Colon (tissue), 2 donors: ENCODE results near the gene RBSN.
"Not testable (repeated sequence)": the region's sequence is repeated elsewhere in the genome, so short reads cannot be mapped to it uniquely, and the experiment has no call there.

Experiments
- FAIRE-seq: peaks from 2 replicates; lab custom pipeline; 2012; peaks lifted over from hg19 to GRCh38; lab: Jason Lieb, UNC
- donor health status: control.
- donor health status: control.

Gene RBSN

DNA sequence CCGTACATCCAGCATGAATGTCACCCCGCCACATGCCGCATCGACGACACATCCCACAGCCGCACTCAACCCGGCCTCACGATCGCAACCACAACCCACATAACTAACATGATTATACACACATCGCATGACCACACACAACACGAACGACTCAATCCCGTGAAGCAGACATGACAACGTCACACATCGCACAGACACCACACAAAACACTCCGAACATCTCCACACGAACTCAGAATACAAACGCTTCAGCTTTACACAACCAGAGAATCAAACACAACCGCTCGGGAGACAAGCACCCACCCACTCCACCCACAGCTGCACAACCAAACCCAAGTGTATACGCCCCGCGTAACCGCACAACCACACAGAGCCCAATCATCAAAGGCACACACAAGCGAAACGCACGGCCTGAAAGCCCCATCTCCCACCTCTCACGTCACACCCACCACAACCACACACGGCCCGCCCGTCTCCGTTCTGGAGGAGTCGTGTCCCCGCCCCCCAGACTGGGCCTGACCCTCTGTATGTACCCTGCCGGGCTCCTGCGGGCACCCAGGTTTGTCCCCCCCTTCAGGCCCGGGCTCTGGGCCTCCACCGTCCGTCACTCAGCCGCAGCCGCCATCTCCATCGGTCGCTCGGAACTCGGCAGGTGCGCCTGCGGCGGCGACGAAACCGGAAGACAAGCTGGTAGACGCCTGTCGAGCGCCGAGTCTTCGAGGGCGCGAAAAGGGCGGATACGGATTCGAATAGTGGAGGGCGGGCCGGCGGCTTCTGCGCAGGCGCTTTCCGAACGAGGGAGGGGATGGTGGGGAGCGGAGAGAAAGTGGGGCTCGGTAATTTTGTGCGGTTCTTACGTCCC, at the start of gene RBSN:
Gene RBSN (minus strand): TSS at position 646 of the 861 bp plus-strand sequence. CDS start 3,028 bp downstream, outside the sequence.
- FAIRE-seq: no peak

GRCh38 chr3:15148614-15149013, 49.7 kb upstream of the RBSN start:
- FAIRE-seq: no peak

GRCh38 chr3:15136885-15137284, 37.9 kb upstream of the RBSN start:
- not testable (repeated sequence) for FAIRE-seq

DNA sequence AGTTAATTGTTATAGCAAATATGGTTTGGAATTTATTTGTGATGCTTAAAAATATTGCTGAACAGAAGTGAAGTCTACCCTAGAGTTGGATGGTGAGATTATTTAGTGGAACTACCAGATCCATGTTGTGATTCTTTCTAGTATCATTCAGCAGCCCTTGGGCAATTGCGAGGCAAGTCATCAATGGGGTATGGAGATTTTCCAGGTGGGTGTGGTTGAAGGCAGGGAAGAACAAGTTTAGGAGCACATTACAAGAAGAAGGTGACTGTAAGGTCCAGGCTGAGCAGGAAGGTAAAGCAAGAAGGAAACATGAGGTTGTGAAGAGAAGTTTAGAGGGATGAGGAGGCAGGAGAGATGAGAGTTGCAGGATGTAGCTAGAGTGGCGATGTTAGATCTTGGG, 36.0 kb upstream of the RBSN start:
- not testable (repeated sequence) for FAIRE-seq

DNA sequence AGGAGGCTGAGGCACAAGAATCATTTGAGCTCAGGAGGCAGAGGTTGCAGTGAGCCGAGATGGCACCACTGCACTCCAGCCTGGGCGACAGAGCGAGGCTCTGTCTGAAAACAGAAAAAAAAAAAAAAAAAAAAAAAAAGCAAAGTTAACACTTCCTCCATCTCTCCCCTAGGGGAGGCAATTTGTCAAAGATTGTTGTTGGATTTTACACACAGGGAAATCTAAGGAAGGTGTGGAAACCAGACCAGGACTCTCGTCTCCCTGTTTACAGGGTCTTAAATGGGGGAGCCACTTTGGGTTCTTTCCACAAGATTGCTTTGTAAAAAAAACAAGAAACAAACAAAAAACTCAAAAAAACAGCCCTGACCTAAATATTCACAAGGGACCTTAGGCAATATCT, 29.5 kb upstream of the RBSN start:
- FAIRE-seq: not testable (repeated sequence)

GRCh38 chr3:15126975-15127374, 28.0 kb upstream of the RBSN start:
- not testable (repeated sequence) for FAIRE-seq

DNA sequence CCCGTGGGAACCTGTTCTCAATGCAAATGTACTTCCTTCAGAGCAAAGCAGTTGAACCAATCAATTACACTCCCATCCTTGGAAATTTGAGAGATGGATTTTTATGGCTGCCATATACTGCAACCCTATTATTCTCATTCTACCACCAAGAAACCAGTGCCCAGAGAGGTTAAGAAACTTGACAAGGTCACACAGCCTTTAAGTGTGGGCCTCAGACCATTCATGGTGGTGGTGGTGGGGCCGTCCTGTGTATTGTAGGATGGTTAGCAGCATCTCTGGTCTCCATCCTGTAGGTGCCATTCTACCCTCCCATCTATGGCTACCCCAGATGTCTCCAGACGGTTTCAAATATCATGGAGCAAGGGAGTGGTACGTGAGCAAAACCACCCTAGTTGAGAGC, 23.4 kb upstream of the RBSN start:
- FAIRE-seq: no peak

- no peak for FAIRE-seq
Observed at GRCh38 chr3:15121936-15122335, 23.0 kb upstream of the RBSN start.

DNA sequence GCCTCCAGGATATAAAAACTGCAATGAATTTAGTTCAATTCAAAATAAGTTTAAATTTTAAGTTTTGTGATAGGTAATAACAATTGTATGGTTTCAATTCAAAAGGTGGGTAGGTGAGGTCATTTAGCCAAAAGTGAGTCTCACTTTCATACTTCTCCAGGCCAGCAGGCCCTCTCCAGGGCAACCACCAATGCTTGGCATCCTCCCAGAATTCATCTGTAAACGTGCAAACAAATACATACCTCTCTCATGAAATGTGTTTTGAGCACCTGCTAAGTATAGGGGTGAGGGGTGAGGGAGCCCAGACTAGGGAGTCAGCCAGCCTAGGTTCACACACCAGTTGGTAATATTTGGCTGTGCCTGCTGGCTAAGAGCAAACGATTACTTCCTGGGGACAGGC, 22.0 kb upstream of the RBSN start:
- no peak for FAIRE-seq

DNA sequence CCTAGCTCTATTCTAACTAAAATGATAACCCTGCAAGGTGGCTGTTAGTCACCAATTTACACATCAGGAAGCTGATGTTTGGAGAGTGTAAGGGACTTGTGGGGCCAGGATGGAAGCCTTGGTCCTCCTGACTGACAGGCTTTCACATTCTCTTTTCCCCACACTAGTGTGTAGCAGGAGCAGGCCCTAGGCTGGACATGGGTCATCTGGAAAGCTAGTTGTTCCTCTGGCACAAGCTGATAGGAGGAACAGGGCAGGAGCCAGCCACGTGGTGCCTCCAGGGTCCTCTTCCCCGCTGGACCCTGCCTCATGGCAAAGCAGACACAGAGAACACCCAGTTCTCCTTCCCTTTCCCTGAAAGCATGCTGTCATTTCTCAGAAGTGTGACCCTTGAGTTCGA, 18.1 kb upstream of the RBSN start:
- FAIRE-seq: no peak

DNA sequence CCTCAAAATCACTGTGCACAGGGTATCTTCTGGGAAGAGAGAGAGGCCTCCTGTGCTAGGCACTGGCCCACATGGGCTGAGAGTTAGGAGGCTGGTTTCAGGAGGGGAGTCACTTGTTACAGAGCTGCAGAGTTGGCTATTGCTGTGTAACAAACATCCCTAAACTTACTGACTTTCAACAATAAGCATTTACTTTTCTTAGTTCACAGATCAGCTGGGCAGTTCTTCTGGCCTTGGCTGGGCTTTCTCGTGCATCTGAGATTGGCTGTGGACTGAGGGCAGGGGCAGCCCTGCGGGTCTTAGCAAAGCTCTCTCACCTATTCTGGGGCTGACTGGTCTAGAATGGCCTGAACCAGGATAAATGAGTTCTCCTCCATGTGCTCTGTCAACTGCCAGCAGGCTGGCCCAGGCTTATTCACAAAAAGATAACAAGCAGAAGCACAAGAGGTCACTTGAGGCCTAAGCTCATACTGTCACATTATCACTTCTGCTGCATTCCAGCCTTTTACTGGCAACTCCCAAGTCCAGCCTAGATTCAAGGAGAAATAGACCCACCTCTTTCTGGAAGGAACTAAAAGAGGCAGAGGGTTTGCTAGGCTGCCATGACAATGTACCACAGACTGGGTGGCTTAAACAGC, 17.2 kb upstream of the RBSN start:
- FAIRE-seq: no peak

DNA sequence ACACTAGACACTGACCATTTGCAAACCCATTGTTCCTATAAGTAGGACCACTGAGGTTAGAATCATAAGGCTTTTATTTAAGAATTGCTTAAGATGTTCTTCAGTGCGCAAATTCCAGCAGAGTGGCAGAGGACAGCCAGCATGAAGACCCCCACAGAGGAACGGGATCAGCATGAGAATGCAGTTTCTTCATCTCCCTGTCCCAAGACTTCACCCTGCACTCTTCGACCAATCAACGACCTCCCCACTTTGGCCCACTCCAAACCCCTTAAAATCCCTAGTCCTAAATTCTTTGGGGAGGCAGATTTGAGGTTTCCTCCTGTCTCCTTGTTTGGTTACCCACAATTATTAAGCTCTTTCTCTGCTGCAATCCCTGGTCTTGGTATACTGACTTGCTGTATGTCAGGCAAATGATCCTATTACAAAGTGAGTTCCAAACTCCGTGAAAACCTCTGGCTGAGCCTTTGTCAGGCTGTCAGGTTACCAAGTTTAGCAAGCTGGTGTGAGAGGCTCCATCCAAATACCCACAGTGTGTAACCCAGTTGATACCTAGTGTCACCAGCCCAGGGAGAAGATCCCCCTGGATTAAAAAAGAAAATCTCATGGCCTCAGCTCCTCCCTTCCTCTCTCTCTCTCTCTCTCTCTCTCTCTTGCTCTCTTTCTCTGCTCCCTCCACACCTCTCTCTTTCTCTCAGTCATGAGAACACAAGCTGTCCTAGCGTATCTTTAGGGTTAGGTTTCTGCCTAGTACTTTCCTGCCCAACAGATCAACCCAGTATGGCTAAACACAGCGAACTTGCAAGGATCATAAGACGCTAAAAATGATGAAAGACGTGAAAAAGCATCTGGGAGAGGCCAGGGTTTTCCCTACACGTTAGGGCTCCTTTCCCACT, 15.8 kb upstream of the RBSN start:
- FAIRE-seq: no peak

DNA sequence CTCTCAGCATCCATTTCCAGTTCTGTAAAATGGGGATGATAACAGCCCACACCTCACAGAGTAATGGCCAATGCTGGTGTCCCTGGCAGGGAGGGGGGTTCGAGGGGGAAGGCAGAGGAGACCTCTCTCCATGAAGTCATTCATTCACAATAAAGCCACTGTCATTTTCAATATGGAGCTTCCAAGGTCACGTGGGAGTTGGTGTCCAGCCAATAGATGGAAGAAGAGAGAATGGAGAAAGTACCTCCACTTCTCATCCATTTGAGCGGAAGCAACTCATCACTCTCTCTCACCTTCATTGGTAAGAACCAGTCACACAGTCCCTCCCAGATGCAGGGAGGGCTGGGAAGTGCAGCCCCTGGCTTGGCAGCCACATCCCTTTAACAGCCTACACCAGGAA, 14.9 kb upstream of the RBSN start:
- no peak for FAIRE-seq

DNA sequence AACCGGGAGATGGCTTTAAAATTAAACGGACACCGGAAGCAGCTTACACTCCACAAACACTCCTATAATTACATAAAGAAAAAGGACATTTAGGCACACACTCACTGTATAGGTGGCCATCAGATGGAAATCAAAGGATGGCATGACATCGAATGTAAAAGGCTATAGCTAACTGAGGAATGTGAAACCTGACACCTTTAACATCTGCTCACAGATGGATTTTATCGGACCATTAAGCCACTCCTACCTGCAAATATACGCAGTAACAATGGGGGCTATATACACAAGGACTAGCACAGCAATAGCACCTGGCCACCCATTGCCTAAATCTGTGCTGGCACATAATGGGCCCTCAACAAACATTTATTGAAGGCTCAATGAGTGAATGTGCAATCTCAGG, 14.5 kb upstream of the RBSN start:
- FAIRE-seq: no peak

DNA sequence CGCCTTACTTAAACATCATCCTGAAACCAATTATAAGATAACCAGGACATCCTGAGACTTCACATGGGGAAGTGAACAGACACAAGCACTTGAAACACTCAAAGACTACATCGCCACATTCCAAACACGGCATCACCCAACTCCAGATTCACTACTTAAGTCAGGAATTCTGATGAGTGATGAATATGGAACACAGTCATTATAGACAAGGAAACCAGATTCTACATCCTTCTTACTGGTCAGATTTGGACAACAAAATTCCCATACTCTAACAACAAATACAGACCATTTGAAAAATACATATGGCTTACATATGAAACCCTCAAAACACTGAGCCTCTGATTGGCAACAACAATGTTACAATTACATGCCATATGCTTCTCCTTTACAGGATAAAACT, 13.1 kb upstream of the RBSN start:
- no peak for FAIRE-seq

GRCh38 chr3:15110206-15110605, 11.3 kb upstream of the RBSN start:
- no peak for FAIRE-seq

- no peak for FAIRE-seq
Observed at GRCh38 chr3:15108869-15109268, 9.9 kb upstream of the RBSN start.

DNA sequence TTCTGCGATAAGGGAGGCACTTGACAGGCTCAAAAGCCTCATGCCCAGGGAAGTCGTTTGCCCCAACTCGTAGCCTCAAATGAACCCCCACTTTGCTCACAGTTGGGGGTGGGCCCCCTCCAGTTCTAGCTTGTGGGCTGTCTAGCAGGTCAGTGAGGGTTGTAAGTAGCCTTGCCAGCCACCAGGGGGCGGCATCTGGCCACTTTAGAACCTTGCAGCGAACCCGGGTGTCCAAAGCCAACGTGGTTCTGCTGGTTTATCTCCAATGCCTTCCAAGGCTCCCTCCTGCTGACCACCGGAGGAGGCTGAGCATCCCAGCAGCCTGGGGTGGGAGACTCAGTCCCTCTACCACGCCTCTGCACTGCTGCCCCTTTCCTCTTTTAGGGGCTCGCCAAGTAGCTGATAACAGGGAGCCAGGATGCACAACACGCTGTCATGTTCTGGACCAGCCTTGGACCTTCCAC, 9.2 kb upstream of the RBSN start:
- FAIRE-seq: no peak

DNA sequence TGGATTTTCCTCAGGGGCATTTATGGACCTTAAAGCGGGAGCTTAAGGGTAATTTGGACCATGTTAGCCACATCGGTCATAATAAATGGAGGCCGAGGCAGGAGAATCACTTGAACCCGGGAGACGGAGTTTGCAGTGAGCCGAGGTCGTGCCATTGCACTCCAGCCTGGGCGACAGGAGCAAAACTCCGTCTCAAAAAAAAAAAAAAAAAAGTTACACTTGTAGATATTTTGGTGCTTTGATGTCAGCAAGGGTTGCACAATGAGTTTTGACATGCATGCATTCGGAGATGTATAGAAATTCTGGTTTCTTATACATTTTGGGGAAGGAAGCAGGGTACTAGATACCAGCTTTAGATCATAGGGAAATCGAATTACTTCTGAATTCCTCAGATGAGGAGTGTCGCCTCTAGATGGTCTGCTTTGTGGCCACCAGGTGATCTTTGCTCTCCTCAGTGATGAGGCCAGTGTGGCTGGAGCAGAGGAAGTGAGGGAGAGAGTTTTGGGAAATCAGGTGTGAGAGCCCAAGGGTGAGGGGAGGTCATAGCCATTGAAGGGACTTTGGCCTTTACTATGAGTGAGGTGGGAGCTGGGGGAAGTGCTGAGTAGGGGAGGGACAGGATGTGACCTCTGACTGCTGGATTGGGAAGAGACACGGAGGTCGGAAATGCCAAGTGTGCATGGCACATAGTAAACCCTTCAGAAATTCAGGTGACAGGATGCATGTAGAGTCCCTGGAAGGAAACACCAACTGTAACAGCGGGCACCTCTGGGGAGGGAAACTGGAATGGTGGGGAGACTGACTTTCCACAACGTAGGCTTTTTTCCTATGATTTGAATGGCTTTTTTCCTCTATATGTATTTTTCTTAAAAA, 8.4 kb upstream of the RBSN start:
- no peak for FAIRE-seq

DNA sequence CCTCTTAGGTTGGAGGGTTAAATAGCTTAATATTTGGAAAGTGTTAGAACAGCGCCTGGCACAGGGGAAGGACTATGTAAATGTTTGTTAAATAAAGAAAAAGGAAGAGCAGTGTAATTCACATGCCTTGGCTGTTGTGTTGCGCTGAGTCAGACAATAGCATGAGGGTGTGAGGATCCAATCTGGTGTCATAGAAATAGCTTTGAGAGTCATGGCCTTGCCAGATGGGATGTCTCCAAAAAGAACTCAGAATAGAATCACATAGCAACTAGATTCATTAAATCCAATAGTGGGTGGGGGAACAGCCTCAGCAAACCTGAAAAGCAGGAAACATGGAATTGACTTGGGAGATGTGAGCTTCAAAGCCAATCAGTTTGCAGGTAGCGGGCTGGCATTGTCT, 3.9 kb upstream of the RBSN start:
- no peak for FAIRE-seq

- no peak for FAIRE-seq
Observed at GRCh38 chr3:15102256-15102655, 3.3 kb upstream of the RBSN start.
